ENCODE data around the gene IL1RAPL1.

Gene IL1RAPL1

DNA sequence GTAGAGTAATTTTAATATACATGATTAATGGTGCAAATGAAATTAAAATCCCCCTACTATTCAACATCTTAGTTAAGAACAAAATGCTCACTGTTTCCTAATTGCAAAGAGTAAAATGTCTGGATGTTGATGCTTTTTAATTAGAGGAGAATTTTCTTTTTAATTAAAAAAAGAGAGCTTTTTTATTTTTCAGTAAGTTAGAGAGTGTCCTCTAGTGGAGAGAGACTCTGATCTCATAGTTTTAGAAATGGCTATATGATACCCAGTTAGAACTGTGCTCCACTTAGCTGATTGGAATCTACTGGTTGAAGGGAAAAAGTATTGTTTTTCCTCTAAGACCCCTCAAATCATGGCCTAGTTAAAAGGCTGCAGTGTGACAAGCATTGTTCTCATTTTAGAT lies 1316.1 kb downstream of the IL1RAPL1 start:
- no peak for DNase-seq (ENCODE audit: low spot score)

- DNase-seq (ENCODE audit: low spot score) = peak; percentile 13
These were observed 1324.4 kb downstream of the IL1RAPL1 start for GRCh38 chrX:29911673-29912072.

GRCh38 chrX:29913647-29914046 lies 1326.4 kb downstream of the IL1RAPL1 start:
- DNase-seq (ENCODE audit: low spot score) = no peak

- no peak for DNase-seq (ENCODE audit: low spot score)
These were observed 1335.4 kb downstream of the IL1RAPL1 start for GRCh38 chrX:29922607-29923006.

GRCh38 chrX:29926056-29926455 lies 1338.8 kb downstream of the IL1RAPL1 start:
- DNase-seq (ENCODE audit: low spot score) = no peak

GRCh38 chrX:29926659-29927058 lies 1339.4 kb downstream of the IL1RAPL1 start:
- no peak for DNase-seq (ENCODE audit: low spot score)

DNA sequence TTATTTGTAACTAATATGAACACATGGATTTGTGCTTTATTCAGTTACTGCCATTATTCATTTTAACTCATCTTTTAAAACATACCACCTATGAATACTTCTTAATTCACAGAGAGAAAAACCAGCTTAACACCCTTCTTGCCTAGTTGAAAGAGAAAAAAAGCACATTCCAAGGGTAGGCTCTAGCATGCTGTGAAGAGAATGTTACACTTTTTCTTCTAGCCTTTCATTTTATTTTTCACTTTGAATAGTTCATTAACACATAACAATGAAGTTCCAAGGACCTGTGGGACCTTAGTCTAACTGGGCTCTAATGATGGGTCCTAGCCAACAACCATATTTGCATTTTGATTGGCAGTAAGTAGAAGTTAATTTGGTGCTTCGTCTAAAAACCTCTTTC lies 1348.2 kb downstream of the IL1RAPL1 start:
- no peak for DNase-seq (ENCODE audit: low spot score)

DNA sequence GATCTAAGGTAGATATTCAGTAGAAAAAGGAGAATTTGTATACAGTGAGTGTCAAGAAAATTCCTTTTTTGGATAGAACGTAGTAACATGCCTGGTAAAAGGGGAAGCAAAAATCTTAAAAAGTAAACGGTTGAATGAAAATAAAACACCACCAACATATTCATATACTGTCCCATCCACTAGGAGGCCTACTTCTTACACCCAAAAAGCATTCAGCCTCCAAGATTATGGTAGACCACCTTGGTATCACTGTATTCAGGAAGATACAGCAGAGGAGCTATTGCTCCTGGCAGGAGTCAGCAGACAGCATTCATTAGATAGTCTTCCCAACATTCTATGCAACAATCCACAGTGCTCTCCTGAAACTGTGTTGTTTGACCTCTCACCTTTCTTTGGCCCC lies 1353.5 kb downstream of the IL1RAPL1 start:
- DNase-seq (ENCODE audit: low spot score) = no peak

GRCh38 chrX:29941287-29941686 lies 1354.0 kb downstream of the IL1RAPL1 start:
- DNase-seq (ENCODE audit: low spot score) = no peak

DNA sequence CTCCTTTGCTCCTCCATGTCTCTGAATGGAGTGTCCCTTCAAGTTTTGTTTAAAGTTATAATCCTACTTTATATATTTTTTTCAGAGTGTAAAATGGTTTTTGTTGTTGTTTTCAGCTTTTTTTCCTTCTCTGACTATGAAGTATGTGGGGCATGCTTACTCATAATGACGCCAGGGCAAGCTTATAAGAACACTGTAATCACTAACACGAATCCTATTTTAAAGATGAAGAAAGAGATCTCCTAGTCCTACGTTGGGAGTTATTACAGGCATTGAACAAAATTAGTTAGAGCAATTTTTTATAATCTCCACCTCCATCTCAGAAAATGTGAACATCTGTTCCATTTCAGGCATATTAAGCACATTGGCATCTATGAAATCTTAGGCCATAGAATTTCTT lies 1360.0 kb downstream of the IL1RAPL1 start:
- DNase-seq (ENCODE audit: low spot score) = no peak

DNA sequence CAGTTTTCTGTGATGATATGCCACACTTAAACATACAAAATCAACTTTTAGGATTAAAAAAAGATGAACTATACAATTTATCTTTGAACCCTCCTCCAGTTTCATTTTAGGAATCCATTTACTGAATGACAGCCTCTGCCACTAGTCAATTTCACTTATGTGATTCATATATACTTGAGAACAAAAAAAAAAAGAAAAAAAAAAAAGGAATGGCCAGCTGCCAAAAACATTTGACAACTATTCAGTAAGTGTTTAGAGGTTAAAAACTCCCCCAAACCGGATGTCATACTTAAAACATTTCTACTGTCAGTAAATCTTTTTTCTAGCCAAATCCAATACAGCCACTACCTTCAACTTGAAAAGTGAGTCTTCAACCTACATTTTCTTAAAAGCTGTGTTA lies 1361.4 kb downstream of the IL1RAPL1 start:
- no peak for DNase-seq (ENCODE audit: low spot score)

- DNase-seq (ENCODE audit: low spot score) = no peak
These were observed 1364.8 kb downstream of the IL1RAPL1 start for GRCh38 chrX:29952016-29952415.

DNA sequence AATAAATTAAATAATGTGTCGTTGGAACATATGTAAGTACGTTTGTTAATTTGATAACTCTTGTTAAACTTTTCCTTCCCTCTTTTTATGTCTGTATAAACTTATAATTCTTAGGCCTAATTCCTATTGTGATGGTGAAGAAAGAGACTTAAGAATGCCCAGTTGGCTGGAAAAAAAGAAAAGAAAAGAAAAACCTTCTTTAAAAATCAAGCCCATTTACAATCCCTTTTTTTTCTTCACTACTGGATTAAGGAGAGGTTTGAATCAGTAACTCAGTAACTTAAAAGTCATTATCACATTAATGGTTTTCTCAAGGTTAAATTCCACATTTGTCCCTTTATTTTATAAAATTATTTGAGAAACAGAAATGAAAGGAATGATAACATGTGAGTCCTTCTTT lies 1374.8 kb downstream of the IL1RAPL1 start:
- DNase-seq (ENCODE audit: low spot score) = no peak

DNA sequence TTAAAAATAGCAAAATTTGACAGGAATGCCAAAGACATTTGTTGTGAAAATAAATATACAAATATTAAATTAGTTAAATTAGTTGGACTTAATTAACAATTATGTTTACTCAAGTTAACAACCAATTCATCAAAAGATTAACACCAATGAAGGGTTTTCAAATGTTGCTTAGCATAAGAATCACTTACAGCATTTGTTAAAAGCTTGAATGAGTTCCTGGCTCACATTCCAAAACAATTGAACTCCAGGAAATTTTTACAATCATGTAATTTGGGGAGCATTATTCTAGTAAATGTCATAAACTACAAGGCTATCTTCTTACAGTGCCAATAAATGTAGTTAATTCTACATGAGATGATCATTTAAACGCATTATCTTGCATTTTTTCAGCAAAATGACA lies 1378.4 kb downstream of the IL1RAPL1 start:
- no peak for DNase-seq (ENCODE audit: low spot score)

DNA sequence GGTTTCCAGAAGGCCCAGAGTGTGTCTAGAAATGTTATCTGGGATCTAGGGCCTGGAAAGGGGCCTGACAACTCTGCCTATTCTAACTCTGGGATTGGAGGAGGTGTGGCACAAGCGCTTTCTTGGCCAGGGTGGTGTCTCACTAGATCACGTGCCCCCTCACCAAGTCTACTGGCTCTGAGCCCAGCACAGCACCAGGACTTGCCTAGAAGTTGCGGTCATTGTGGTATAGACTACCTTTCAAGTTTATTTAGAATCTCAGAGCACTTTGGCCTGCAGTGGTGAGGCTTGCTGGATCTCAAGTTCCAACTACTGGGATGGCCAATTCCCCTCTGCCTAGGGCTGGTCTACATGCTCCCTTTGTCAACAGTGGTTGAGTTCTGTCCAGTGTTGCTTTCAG lies 1404.8 kb downstream of the IL1RAPL1 start:
- DNase-seq (ENCODE audit: low spot score) = no peak

DNA sequence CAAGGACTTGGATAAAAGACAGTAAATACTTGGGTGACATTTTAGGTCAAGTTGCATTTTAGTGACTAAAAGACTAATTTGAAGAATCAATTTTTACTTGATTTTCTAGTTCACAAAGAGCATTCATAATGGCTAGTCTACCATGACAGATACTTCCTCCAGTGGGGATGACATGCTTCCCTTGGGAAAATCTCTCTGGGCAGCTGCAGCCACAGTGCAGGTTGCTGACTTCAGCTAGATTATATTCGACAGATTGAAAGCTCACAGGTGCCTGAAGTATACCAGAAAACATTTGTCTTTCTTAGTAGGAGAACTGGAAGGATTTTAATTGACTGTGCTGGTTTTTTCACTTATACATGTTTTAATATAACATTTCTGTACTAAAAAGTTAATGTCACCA lies 1418.6 kb downstream of the IL1RAPL1 start:
- DNase-seq (ENCODE audit: low spot score) = no peak
